GM21786 (cell line): ENCODE data around the gene ABI2.
"Not testable (repeated sequence)": the region's sequence is repeated elsewhere in the genome, so short reads cannot be mapped to it uniquely, and the experiment has no call there.

Source experiments
- ATAC-seq: cut with Tn5 transposase; IDR thresholded peaks from one replicate; pipeline ENCODE4 v1.9.1; 2021; ENCODE audit not compliant: unreplicated experiment

ABI2 gene

DNA sequence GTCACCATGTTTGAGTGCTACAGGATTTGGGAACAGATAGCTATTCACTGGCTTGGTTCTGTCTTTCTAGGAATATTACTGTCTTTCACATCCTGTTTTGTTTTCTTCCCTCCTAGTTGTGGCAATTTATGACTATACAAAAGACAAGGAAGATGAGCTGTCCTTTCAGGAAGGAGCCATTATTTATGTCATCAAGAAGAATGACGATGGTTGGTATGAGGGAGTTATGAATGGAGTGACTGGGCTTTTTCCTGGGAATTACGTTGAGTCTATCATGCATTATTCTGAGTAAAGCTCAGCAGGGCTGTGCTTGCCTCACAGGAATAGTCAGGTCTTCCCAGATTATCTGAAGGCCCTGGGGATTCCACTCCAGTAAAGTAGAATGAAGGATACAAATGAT, 98.9 kb downstream of the ABI2 start:
- ATAC-seq, result no peak

DNA sequence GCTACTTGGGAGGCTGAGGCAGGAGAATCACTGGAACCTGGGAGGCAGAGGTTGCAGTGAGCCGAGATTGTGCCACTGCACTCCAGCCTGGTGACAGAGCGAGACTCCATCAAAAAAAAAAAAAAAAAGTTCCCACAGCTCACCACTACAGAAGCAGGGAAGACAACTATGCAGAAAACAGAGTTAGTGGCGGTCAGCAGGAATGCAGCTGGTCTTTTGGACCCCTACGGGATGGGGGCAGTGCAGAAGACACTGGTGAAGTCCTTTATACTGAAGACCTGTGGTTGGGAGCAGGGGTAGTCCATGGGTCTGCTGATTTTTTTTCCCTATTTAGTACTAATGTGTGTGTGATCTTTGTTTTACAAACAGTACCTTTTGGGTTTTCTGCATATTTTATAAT, 101.4 kb downstream of the ABI2 start:
- ATAC-seq, result not testable (repeated sequence)

DNA sequence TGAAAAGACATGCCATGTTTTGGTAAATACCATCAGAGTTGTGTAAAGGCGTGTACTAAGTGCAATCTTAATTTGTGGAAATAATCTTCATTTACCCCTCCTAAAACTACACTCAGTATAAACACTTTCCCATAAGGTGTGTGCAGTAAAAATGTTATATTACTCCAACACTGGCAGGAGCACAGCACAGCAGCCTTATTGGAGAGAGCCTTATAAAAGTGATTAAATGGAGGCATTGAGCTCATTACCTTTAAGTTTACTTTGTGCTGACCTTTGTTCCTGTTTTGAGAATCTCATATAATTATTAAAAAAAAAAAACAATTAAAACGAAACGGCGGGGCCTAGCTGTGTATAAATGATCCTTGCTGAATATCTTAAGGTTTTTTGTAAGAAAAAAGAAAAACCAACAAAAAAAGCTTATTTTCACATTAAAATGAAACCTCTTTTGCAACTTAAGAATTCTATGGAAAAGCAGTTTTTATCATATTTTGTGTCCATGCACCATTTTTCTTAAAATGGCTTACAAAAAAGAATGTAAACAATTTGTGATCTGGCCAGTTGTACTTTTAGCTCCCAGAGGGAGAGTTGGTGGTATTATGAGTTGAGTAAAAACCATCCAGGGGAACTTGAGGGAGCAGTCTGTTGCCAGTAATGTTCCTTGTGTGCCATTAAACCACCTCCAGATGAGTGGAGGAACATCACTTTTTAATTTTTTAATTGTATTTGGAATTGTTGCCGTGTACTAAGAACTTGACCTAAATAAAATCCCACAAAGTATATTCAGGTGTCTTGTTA, 103.4 kb downstream of the ABI2 start:
- no peak for ATAC-seq

GRCh38 chr2:203432811-203433210, 104.6 kb downstream of the ABI2 start:
- no peak for ATAC-seq

GRCh38 chr2:203436496-203436895, 108.3 kb downstream of the ABI2 start:
- ATAC-seq, result no peak

DNA sequence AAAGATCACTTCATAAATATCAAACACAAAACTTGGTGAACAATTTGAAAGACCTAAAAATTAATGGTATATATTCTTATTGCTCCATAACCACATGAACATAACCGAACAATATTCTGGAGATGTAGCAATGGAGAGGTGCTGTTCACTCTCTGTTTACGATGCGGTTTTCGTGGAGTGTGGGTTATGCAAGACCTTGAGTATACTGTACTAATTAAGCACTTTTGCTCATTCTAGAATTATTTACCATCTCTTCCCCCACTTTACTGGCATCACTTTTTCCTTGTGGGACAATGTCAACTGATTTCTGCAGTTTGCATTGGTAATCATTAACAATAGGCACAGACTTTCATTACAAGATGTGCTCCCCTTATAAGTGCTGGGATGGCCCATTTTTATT, 109.3 kb downstream of the ABI2 start:
- no peak for ATAC-seq

DNA sequence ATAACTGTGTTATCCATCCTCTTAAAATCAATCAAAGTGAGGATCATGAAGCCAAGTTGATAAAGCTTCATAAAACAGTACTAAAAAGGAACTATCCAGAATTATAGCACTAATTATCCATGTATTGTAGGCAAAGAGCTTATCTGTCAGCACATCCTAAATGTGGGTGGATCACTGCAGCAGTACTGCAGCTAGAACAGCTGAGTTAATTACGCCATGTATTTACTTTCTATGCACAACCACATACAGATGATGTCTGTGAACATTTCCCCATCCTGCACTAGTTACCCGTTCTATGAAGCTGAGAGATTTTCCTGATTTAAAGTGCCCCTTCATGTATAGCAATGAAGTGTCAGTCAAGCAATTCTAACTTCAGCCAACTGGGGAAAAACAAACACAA, 110.3 kb downstream of the ABI2 start:
- no peak for ATAC-seq

GRCh38 chr2:203440671-203441070, 112.5 kb downstream of the ABI2 start:
- no peak for ATAC-seq

DNA sequence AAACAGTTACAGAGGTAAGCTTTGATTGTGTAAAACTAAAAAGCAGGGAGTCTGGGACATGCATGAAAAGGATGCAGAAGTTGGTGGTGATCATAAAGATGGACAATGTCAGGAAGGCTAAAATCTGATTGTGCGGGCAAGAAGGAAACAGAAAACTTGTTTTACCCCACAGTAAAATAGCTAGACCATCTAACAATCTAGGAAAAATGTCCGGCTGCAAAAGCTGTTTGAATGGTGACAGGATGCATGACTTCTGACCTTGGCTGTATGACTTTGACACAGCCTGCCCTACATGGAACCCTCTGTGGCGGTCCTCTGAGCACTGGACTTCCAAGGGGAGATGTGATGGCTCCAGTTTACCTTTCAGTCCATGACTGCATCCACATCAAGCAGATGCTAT, 113.3 kb downstream of the ABI2 start:
- no peak for ATAC-seq

- ATAC-seq, result no peak
Measured at GRCh38 chr2:203442463-203442862, 114.3 kb downstream of the ABI2 start.

GRCh38 chr2:203444738-203445137, 116.5 kb downstream of the ABI2 start:
- no peak for ATAC-seq

GRCh38 chr2:203446071-203446481, 117.9 kb downstream of the ABI2 start:
- no peak for ATAC-seq

DNA sequence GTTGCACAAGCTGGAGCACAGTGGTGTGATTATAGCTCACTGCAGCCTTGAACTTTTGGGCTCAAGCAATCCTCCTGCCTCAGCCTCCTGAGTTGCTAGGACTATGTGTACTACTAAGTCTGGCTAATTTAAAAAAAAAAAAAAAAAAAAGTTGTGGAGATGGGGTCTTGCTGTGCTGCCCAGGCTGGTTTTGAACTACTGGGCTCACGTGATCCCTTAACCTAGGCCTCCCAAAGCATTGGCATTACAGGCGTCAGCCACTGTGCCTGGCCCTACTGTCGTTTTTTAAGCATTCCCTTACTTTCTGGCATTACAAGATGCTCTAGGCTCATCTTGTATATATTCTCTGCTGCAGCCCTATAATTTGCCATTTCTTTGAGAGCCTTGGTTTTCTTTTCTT, 118.6 kb downstream of the ABI2 start:
- no peak for ATAC-seq

- no peak for ATAC-seq
Measured at GRCh38 chr2:203450561-203450960, 122.4 kb downstream of the ABI2 start.

GRCh38 chr2:203451011-203451410, 122.8 kb downstream of the ABI2 start:
- ATAC-seq, result no peak

- no peak for ATAC-seq
Measured at GRCh38 chr2:203451689-203452088, 123.5 kb downstream of the ABI2 start.

DNA sequence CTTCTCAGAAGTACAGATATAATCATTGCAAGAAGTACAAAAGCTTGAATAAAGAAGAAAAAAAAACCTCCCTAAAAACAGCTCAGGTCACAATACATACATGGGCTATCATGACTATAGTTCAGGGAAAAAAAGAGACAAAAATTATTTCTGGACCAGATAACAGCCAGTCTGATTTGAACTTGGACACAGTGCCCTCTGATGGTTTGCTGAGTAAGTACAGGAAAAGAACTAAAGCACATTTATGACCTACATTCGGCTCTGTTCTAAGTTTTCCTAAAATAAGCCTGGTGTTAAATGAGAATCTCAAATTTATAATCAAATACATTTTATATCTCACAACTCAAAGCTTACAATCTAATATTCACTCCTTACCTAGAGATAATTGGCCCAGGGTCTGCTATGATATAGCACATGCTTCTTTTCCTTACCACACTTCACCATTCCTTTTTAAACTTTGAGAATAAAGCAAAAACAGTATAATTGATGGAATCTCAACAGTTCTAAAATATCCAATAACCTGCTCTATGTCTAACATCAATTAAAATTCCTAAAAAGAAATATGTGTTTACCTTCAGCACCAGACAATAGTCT, 125.8 kb downstream of the ABI2 start:
- peak; percentile 76 for ATAC-seq

DNA sequence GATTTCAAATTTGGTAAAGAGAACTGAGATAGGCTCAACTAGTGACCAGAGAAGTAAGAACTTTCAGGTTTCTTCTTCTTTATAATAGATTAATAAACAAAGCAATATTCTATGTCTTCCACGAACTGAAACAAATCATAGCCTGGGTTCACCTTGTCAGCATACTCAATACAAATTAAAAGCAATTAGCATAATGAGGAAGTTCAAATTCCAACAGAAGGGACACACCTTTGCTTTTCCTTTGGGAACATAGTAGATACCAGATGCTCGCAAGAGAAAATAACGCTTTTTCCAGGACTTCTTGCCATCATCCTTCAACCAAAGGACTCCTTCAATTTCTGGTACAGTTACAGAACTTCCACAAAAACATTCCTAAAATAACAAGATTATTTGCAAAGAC, 127.0 kb downstream of the ABI2 start:
- no peak for ATAC-seq

DNA sequence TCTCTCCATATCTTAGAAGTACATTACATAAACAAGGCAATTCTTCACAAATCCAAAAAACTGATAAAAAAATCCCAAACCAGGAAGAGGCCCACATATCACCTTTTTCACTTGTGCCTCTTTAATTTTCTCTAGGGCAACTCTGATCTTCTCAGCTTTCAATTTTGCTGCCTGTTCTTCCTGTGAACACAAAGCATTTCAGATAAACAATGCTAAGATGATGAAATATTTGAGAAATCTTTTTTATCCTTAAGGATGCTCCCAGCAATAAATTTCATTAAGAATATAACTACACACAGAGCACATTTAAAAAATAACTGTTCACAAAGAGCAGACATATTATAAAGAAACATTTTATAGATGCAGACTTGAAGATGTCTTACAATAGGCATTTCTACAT, 133.6 kb downstream of the ABI2 start:
- ATAC-seq, result no peak

GRCh38 chr2:203462308-203462707, 134.1 kb downstream of the ABI2 start:
- no peak for ATAC-seq

- no peak for ATAC-seq
Measured at GRCh38 chr2:203463266-203463678, 135.1 kb downstream of the ABI2 start.

GRCh38 chr2:203469546-203469945, 141.4 kb downstream of the ABI2 start:
- ATAC-seq, result no peak

GRCh38 chr2:203470371-203470770, 142.2 kb downstream of the ABI2 start:
- no peak for ATAC-seq
